Liver (tissue), 9 donors: Measurements from ENCODE around the gene GVQW3. TPM values are rescaled to one million over a fixed set of nuclear protein-coding genes. Genes with fewer than 3 reads are reported as not detected.

Experiments
- DNase-seq: peaks from one replicate; pipeline ENCODE4 v3.0.0-alpha.2; 2017; ENCODE audit warnings: low spot score
- H3K27ac ChIP-seq, 2 donors: one replicate each; pipeline ENCODE4 v1.7.0; 2013; ENCODE audit warnings: inconsistent platforms in 2 of 2, low read length in 2 of 2, control low read depth in 1 of 2, low read depth in 1 of 2, mild to moderate bottlenecking in 1 of 2
- H3K27me3 ChIP-seq, 4 donors: one replicate each; pipeline versions ENCODE4 v1.6.1 to v1.7.0; 2013; ENCODE audit warnings: low read length in 3 of 4, inconsistent platforms in 1 of 4, mild to moderate bottlenecking in 1 of 4, moderate library complexity in 1 of 4; ENCODE audit not compliant: control insufficient read depth in 4 of 4, insufficient read depth in 4 of 4
- H3K36me3 ChIP-seq, 4 donors: one replicate each; pipeline versions ENCODE4 v1.6.1 to v1.7.0; 2013; ENCODE audit warnings: low read length in 3 of 4, mild to moderate bottlenecking in 3 of 4, low read depth in 1 of 4, moderate library complexity in 1 of 4; ENCODE audit not compliant: control insufficient read depth in 4 of 4, insufficient read depth in 3 of 4
- H3K4me1 ChIP-seq, 4 donors: one replicate each; pipeline versions ENCODE4 v1.6.1 to v1.7.0; 2013; ENCODE audit warnings: low read length in 3 of 4, mild to moderate bottlenecking in 3 of 4, moderate library complexity in 1 of 4; ENCODE audit not compliant: control insufficient read depth in 4 of 4, insufficient read depth in 4 of 4
- H3K4me3 ChIP-seq, 3 donors: one replicate each; pipeline versions ENCODE4 v1.6.1 to v1.7.0; 2013; ENCODE audit warnings: low read length in 3 of 3, control low read depth in 1 of 3, low read depth in 1 of 3, mild to moderate bottlenecking in 1 of 3
- H3K9ac ChIP-seq, 2 donors: one replicate each; pipeline ENCODE4 v1.7.0; 2013; ENCODE audit warnings: low read length in 2 of 2, mild to moderate bottlenecking in 2 of 2, moderate library complexity in 2 of 2, control low read depth in 1 of 2, low read depth in 1 of 2
- H3K9me3 ChIP-seq, 4 donors: one replicate each; pipeline versions ENCODE4 v1.6.1 to v1.7.0; 2013; ENCODE audit warnings: low read length in 3 of 4; ENCODE audit not compliant: control insufficient read depth in 4 of 4
- EGR1 ChIP-seq, 2 donors: IDR thresholded peaks; 2 replicates each; pipeline ENCODE4 v1.6.1; 2016 to 2018; ENCODE audit warnings: antibody characterized with exemption in 2 of 2, low read depth in 2 of 2
- FOXA1 ChIP-seq: IDR thresholded peaks from 2 replicates; pipeline ENCODE4 v1.6.1; 2016; ENCODE audit warnings: antibody characterized with exemption
- FOXA2 ChIP-seq: IDR thresholded peaks from 2 replicates; pipeline ENCODE4 v1.6.1; 2016; ENCODE audit warnings: antibody characterized with exemption
- GABPA ChIP-seq, 2 donors: IDR thresholded peaks in 1 of 2; conservative IDR thresholded peaks in 1 of 2; 2 replicates each; pipeline ENCODE4 v1.6.1; 2016; ENCODE audit warnings: antibody characterized with exemption in 2 of 2, mild to moderate bottlenecking in 1 of 2, moderate library complexity in 1 of 2
- HNF4G ChIP-seq: IDR thresholded peaks from 2 replicates; pipeline ENCODE4 v1.6.1; 2016; ENCODE audit warnings: antibody characterized with exemption
- JUND ChIP-seq, 2 donors: IDR thresholded peaks; 2 replicates each; pipeline ENCODE4 v1.6.1; 2016; ENCODE audit warnings: antibody characterized with exemption in 2 of 2
- NR2F2 ChIP-seq: IDR thresholded peaks from 2 replicates; pipeline ENCODE4 v1.6.1; 2016; ENCODE audit warnings: antibody characterized with exemption
- RAD21 ChIP-seq, 2 donors: IDR thresholded peaks; 2 replicates each; pipeline ENCODE4 v1.6.1; 2016; ENCODE audit warnings: antibody characterized with exemption in 2 of 2, mild to moderate bottlenecking in 2 of 2
- RXRA ChIP-seq, 2 donors: IDR thresholded peaks; 2 replicates each; pipeline ENCODE4 v1.6.1; 2017 to 2018; ENCODE audit warnings: antibody characterized with exemption in 2 of 2, mild to moderate bottlenecking in 1 of 2
- SP1 ChIP-seq: IDR thresholded peaks from 2 replicates; pipeline ENCODE4 v1.6.1; 2018; ENCODE audit warnings: antibody characterized with exemption, mild to moderate bottlenecking
- TAF1 ChIP-seq: conservative IDR thresholded peaks from 2 replicates; pipeline ENCODE4 v1.6.1; 2016; ENCODE audit warnings: antibody characterized with exemption, mild to moderate bottlenecking
- YY1 ChIP-seq: IDR thresholded peaks from 2 replicates; pipeline ENCODE4 v1.6.1; 2016; ENCODE audit warnings: antibody characterized with exemption, mild to moderate bottlenecking
- WGBS: extraction: QIAGEN DNeasy Blood & Tissue Kit; methylation state at CpG from one replicate; pipeline ENCODE4 v1.1.7; 2013; 5-methylcytosine and 5-hydroxymethylcytosine counted together
- polyA plus RNA-seq, 2 donors: library from polyadenylated mRNA; stranded (reverse) in 1 of 2; unstranded in 1 of 2; fragments of 200-250 nt in 1 of 2; fragments of >200 nt in 1 of 2; fragmentation: Nextera tagmentation in 1 of 2; extraction: Ambion mirVana in 1 of 2; gene quantifications; one replicate each; pipeline versions ENCODE4 v1.2.1 to v1.2.3, GENCODE V29; 2013 to 2015
- total RNA-seq, 2 donors: library from RNA; depleted of rRNA; stranded (reverse); fragments of >200 nt; gene quantifications; one replicate each; pipeline ENCODE4 v1.2.3, GENCODE V29; 2014
- TF ChIP-seq, protein P1 (sequence below): IDR thresholded peaks from 2 replicates; pipeline ENCODE4 v1.6.1; 2016; ENCODE audit warnings: antibody characterized with exemption
- TF ChIP-seq, protein P2 (sequence below): fragments of 150-350 bp; IDR thresholded peaks from 2 replicates; pipeline ENCODE4 v1.5.1; 2017; ENCODE audit warnings: improper control_type of control experiment, low read depth, low read length; ENCODE audit not compliant: missing input control
- TF ChIP-seq, protein P3 (sequence below): IDR thresholded peaks from 2 replicates; pipeline ENCODE4 v1.6.1; 2016; ENCODE audit warnings: antibody characterized with exemption
- TF ChIP-seq, protein P4 (sequence below): IDR thresholded peaks from 2 replicates; pipeline ENCODE4 v1.6.1; 2016; ENCODE audit warnings: antibody characterized with exemption
- TF ChIP-seq, protein P5 (sequence below): IDR thresholded peaks from 2 replicates; pipeline ENCODE4 v1.6.1; 2016; ENCODE audit warnings: antibody characterized with exemption, mild to moderate bottlenecking
- donor health status: healthy.
- donor health status: healthy.
- donor health status: healthy.
- donor health status: healthy.
- donor health status: healthy.

The GVQW3 gene
- total and polyA plus RNA-seq, 4 donors = 0.18 to 1.3 (median 0.65) TPM

DNA sequence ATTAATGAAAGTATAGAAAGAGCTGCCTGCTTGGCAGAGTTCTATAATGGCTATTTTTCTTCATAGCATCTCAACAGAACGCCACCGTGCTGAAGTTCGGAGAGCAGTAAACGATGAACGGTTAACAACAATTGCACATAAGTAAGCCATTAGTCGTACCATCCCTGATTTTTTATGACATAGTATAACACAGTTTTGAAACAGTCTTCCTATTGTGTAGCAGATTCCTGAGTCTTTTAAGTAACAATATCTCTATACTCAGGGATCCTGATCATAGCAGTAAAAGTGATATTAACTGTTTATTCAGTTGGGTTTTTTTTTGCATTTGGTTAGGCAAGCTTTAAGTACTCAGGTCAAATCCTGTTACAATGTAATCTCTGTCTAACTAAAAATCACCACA, 72.1 kb downstream of the GVQW3 start:
- WGBS = 93% methylated on average over 6 of the region's 6 CpGs
- H3K4me3 ChIP-seq = no peak overlapping the region
- H3K36me3 ChIP-seq = peaks cover 5 to 24% (median 22%) of the 10 kb centered on the region in 4 donors
- TF ChIP-seq SP1 (no peak), FOXA1 (no peak), EGR1 (IDR thresholded peaks at IDR 0.05; ENCODE audit: low read depth in 2 of 2) (no peak), TAF1 (no peak), FOXA2 (no peak)
- H3K9me3 ChIP-seq = no peaks in the 10 kb centered on the region
- DNase-seq = no peak
- H3K4me1 ChIP-seq = no peaks in the 10 kb centered on the region
- H3K27ac ChIP-seq = no peak overlapping the region
- H3K27me3 ChIP-seq = no peaks in the 10 kb centered on the region
- H3K9ac ChIP-seq = no peak overlapping the region

DNA sequence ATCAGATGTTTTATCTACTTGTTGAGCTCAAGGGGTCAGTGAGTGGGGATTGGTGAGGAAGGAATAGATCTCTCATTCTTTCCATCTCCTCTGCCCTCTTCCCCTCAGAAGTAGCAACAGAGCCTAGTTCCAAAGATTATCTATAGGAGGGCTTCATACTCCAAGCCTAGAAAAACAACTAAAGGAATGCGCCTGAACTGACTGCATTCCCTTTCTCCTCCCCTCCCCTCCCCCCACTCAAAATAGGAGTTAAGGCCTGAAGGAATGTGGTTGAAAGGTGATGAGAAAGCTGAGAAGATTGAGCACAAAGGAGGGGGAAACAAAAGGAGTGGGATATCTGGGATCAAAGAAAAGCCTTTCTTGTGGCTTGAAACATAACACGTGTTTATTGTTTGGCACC, 74.2 kb downstream of the GVQW3 start:
- DNase-seq = no peak
- Histone ChIP-seq H3K36me3 (peaks cover 4 to 26% (median 18%) of the 10 kb centered on the region in 4 donors), H3K4me1 (no peaks in the 10 kb centered on the region), H3K27me3 (no peaks in the 10 kb centered on the region), H3K9ac (no peak overlapping the region), H3K9me3 (no peaks in the 10 kb centered on the region), H3K4me3 (no peak overlapping the region), H3K27ac (no peak overlapping the region)
- WGBS = 89% methylated on average over 2 of the region's 2 CpGs
- TF ChIP-seq FOXA2 = no peak
- TF ChIP-seq, protein P1, sequence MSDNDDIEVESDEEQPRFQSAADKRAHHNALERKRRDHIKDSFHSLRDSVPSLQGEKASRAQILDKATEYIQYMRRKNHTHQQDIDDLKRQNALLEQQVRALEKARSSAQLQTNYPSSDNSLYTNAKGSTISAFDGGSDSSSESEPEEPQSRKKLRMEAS = no peak
- no peak for TF ChIP-seq YY1
- TF ChIP-seq, protein P2, sequence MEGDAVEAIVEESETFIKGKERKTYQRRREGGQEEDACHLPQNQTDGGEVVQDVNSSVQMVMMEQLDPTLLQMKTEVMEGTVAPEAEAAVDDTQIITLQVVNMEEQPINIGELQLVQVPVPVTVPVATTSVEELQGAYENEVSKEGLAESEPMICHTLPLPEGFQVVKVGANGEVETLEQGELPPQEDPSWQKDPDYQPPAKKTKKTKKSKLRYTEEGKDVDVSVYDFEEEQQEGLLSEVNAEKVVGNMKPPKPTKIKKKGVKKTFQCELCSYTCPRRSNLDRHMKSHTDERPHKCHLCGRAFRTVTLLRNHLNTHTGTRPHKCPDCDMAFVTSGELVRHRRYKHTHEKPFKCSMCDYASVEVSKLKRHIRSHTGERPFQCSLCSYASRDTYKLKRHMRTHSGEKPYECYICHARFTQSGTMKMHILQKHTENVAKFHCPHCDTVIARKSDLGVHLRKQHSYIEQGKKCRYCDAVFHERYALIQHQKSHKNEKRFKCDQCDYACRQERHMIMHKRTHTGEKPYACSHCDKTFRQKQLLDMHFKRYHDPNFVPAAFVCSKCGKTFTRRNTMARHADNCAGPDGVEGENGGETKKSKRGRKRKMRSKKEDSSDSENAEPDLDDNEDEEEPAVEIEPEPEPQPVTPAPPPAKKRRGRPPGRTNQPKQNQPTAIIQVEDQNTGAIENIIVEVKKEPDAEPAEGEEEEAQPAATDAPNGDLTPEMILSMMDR = no peak
- no peak for TF ChIP-seq RAD21 (IDR thresholded peaks at IDR 0.05)
- no peak for TF ChIP-seq RXRA (IDR thresholded peaks at IDR 0.05)
- no peak for TF ChIP-seq FOXA1
- no peak for TF ChIP-seq JUND (IDR thresholded peaks at IDR 0.05)
- no peak for TF ChIP-seq HNF4G
- TF ChIP-seq, protein P3, sequence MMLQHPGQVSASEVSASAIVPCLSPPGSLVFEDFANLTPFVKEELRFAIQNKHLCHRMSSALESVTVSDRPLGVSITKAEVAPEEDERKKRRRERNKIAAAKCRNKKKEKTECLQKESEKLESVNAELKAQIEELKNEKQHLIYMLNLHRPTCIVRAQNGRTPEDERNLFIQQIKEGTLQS = no peak
- no peak for TF ChIP-seq TAF1
- no peak for TF ChIP-seq SP1
- TF ChIP-seq, protein P4, sequence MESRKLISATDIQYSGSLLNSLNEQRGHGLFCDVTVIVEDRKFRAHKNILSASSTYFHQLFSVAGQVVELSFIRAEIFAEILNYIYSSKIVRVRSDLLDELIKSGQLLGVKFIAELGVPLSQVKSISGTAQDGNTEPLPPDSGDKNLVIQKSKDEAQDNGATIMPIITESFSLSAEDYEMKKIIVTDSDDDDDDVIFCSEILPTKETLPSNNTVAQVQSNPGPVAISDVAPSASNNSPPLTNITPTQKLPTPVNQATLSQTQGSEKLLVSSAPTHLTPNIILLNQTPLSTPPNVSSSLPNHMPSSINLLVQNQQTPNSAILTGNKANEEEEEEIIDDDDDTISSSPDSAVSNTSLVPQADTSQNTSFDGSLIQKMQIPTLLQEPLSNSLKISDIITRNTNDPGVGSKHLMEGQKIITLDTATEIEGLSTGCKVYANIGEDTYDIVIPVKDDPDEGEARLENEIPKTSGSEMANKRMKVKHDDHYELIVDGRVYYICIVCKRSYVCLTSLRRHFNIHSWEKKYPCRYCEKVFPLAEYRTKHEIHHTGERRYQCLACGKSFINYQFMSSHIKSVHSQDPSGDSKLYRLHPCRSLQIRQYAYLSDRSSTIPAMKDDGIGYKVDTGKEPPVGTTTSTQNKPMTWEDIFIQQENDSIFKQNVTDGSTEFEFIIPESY = no peak
- no peak for TF ChIP-seq EGR1 (IDR thresholded peaks at IDR 0.05; ENCODE audit: low read depth in 2 of 2)
- TF ChIP-seq, protein P5, sequence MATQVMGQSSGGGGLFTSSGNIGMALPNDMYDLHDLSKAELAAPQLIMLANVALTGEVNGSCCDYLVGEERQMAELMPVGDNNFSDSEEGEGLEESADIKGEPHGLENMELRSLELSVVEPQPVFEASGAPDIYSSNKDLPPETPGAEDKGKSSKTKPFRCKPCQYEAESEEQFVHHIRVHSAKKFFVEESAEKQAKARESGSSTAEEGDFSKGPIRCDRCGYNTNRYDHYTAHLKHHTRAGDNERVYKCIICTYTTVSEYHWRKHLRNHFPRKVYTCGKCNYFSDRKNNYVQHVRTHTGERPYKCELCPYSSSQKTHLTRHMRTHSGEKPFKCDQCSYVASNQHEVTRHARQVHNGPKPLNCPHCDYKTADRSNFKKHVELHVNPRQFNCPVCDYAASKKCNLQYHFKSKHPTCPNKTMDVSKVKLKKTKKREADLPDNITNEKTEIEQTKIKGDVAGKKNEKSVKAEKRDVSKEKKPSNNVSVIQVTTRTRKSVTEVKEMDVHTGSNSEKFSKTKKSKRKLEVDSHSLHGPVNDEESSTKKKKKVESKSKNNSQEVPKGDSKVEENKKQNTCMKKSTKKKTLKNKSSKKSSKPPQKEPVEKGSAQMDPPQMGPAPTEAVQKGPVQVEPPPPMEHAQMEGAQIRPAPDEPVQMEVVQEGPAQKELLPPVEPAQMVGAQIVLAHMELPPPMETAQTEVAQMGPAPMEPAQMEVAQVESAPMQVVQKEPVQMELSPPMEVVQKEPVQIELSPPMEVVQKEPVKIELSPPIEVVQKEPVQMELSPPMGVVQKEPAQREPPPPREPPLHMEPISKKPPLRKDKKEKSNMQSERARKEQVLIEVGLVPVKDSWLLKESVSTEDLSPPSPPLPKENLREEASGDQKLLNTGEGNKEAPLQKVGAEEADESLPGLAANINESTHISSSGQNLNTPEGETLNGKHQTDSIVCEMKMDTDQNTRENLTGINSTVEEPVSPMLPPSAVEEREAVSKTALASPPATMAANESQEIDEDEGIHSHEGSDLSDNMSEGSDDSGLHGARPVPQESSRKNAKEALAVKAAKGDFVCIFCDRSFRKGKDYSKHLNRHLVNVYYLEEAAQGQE = no peak
- TF ChIP-seq NR2F2 = no peak
- TF ChIP-seq GABPA (IDR thresholded peaks at IDR 0.05 in 1 of 2, conservative IDR thresholded peaks at IDR 0.05 in 1 of 2) = no peak
